GM12874 (cell line): ENCODE measurements around the gene CRX.

Experiments used
- TF ChIP-seq, protein P1 (sequence below): IDR thresholded peaks from 2 replicates; pipeline ENCODE4 v1.5.1; 2011; ENCODE audit warnings: low read depth, mild to moderate bottlenecking, control low read depth, low read length, moderate library complexity; ENCODE audit not compliant: insufficient read depth

The CRX gene

DNA sequence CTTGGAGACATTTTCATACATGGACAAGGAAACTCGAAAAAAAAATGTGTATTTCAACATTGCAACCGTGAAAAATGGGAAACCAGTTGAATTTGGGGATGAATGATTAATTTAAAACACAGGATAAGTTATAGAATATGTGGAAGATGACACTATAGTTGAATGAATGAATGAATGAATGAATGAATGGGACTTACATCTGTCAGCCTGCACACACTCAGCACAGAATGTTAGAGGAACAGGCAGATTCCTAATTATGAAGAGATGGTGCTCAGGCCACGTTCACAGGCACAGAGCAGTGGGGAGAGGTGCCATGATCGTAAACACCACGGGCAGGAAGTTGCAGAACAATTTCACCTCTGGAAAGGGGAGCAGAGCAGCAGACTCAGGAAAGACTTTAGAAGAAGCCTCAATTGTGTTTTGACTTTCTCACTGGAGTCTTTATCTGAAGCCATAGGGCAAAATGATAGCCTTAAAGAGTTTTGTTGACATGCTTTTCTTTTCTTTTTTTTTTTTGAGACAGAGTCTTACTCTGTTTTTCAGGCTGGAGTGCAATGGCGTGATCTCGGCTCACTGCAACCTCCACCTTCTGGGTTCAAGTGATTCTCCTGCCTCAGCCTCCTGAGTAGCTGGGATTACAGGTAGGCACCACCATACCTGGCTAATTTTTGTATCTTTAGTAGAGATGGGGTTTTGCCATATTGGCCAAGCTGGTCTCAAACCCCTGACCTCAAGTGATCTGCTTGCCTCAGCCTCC, 69.3 kb downstream of the CRX start:
- TF ChIP-seq, protein P1, sequence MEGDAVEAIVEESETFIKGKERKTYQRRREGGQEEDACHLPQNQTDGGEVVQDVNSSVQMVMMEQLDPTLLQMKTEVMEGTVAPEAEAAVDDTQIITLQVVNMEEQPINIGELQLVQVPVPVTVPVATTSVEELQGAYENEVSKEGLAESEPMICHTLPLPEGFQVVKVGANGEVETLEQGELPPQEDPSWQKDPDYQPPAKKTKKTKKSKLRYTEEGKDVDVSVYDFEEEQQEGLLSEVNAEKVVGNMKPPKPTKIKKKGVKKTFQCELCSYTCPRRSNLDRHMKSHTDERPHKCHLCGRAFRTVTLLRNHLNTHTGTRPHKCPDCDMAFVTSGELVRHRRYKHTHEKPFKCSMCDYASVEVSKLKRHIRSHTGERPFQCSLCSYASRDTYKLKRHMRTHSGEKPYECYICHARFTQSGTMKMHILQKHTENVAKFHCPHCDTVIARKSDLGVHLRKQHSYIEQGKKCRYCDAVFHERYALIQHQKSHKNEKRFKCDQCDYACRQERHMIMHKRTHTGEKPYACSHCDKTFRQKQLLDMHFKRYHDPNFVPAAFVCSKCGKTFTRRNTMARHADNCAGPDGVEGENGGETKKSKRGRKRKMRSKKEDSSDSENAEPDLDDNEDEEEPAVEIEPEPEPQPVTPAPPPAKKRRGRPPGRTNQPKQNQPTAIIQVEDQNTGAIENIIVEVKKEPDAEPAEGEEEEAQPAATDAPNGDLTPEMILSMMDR, result no peak

DNA sequence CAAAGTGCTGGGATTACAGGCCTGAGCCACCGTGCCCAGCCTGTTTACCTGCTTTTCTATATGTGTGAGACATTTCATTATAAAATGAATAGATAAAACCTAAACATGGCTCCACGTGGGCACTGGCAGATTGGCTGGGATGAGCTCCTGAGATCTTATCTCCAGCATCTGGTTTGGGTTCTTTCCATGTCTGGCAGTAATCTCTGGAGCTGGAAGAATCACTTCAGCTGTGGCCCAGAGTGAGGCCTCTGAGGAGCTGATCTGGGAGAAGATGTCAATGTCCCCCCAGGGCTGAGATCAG, 69.8 kb downstream of the CRX start:
- TF ChIP-seq, protein P1, result no peak

DNA sequence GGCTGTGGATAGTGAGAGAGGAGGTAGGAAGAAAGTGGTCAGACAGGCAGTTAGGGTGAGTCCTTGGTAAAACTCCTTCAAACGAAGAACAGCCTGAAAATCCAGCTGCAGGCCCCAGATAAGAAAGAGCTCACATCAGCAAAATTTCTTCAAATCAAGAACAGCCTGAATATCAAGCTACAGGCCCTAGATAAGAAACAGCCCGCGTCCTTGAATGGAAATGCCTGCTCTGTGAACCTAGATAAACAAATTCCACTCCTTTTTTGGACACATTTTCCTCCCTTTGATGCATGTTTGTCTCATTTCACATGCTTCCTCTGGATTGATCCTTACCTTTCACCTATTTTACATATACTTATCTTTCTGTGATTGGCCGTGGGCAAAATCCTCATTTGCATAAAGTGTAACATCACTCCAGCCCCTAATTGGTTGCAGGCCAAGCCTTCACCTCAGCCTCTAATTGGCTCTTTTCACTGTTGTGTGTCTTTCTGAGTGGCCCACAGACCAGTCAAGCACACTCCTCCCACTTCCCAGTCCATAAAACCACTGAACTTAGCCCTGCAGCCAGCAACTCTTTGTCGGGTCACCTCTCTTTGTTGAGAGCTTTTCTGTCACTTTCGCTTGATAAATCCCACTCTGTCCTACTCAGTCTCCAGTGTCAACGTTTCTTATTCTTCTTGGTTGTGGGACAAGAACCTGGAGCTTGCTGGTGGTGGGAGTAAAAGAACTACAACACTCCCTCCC, 70.4 kb downstream of the CRX start:
- TF ChIP-seq, protein P1, result no peak
